GM06990 (cell line): ENCODE measurements around the gene SFTPB.
"Not testable (repeated sequence)": the region's sequence is repeated elsewhere in the genome, so short reads cannot be mapped to it uniquely, and the experiment has no call there.

ENCODE experiments used
- DNase-seq: peaks from one replicate; pipeline ENCODE4 v3.0.0-alpha.2; 2011; ENCODE audit not compliant: insufficient read length; ENCODE audit errors: extremely low read depth
- H3K27me3 ChIP-seq: replicated peaks from 2 replicates; pipeline ENCODE4 v1.6.0; 2011; ENCODE audit warnings: low read length; ENCODE audit not compliant: control insufficient read depth, insufficient read depth
- H3K36me3 ChIP-seq: 2 replicates; pipeline ENCODE4 v1.5.1; 2011; ENCODE audit warnings: low read length; ENCODE audit not compliant: control insufficient read depth, insufficient read depth
- H3K4me3 ChIP-seq: replicated peaks from 2 replicates; pipeline ENCODE4 v1.5.1; 2011; ENCODE audit warnings: low read depth, mild to moderate bottlenecking, control low read depth, low read length
- TF ChIP-seq, protein P1 (sequence below): IDR thresholded peaks from 2 replicates; pipeline ENCODE4 v1.5.1; 2011; ENCODE audit warnings: low read length, control low read depth, mild to moderate bottlenecking, inconsistent platforms; ENCODE audit not compliant: insufficient read depth, poor library complexity, severe bottlenecking

SFTPB gene

DNA sequence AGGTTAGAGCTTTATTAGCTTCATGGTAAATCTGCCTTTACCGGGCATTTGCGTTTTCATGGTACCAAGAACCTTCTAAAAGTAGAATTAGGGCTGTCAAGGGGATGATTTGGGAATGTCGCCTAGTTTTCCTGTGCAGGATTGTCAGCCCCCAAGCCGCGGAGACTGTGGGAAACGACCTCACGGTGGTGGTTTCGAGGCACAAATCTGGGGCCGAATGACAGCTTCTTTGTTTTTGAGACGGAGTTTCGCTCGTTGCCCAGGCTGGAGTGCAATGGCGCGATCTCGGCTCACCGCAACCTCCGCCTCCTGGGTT, 52.6 kb downstream of the SFTPB start:
- no peak for DNase-seq
- TF ChIP-seq, protein P1, sequence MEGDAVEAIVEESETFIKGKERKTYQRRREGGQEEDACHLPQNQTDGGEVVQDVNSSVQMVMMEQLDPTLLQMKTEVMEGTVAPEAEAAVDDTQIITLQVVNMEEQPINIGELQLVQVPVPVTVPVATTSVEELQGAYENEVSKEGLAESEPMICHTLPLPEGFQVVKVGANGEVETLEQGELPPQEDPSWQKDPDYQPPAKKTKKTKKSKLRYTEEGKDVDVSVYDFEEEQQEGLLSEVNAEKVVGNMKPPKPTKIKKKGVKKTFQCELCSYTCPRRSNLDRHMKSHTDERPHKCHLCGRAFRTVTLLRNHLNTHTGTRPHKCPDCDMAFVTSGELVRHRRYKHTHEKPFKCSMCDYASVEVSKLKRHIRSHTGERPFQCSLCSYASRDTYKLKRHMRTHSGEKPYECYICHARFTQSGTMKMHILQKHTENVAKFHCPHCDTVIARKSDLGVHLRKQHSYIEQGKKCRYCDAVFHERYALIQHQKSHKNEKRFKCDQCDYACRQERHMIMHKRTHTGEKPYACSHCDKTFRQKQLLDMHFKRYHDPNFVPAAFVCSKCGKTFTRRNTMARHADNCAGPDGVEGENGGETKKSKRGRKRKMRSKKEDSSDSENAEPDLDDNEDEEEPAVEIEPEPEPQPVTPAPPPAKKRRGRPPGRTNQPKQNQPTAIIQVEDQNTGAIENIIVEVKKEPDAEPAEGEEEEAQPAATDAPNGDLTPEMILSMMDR = no peak
- Histone ChIP-seq H3K4me3 (no peak overlapping the region), H3K27me3 (no peaks in the 10 kb centered on the region), H3K36me3 (no peaks in the 10 kb centered on the region; the same call in 1 of the 2 replicates)

DNA sequence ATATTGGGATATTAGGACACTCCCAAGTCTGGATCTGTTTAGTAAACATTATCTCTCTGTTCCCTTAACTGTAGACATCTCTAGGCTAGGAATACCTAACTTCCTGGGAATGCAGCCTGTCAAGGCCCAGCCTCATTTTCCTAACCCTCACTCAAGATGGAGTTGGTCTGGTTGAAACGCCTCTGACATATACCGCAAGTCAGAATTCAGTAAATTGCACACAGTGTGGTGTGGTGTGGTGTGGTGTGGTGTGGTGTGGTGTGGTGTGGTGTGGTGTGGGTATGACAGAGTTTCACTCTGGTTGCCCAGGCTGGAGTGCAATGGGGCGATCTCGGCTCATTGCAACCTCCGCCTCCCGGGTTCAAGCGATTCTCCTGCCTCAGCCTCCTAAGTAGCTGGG, 53.2 kb downstream of the SFTPB start:
- not testable (repeated sequence) for H3K27me3 ChIP-seq, H3K36me3 ChIP-seq, H3K4me3 ChIP-seq, DNase-seq

DNA sequence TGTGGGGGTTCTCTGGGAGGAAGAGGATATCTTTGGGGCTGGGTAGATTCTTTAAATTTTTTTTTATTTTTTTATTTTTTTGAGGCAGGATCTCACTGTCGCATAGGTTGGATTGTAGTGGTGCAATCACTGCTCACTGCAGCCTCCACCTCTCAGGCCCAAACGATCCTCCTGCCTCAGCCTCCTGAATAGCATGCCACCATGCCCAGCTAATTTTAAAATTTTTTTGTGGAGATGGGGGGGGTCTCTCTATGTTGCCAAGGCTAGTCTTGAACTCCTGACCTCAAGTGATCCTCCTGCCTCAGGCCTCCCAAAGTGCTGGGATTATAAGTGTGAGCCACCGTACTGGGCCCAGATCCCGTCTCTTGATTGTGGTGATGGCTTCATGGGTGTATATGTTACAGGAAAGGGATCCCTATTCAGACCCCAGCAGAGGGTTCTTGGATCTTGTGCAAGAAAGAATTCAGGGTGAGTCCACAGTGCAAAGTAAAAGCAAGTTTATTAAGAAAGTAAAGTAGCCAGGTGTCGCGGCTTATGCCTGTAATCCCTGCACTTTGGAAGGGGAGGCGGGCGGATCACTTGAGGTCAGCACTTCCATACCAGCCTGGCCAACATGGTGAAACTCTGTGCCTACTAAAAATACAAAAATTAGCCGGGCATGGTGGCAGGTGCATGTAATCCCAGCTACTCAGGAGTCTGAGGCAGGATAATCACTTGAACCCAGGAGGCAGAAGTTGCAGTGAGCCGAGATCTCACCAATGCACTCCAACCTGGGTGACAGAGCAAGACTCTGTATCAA, 54.1 kb downstream of the SFTPB start:
- DNase-seq = no peak
- Histone ChIP-seq H3K4me3 (no peak overlapping the region), H3K36me3 (peaks cover 3% of the 10 kb centered on the region; the same call in 1 of the 2 replicates), H3K27me3 (no peaks in the 10 kb centered on the region)
- TF ChIP-seq, protein P1 = no peak

DNA sequence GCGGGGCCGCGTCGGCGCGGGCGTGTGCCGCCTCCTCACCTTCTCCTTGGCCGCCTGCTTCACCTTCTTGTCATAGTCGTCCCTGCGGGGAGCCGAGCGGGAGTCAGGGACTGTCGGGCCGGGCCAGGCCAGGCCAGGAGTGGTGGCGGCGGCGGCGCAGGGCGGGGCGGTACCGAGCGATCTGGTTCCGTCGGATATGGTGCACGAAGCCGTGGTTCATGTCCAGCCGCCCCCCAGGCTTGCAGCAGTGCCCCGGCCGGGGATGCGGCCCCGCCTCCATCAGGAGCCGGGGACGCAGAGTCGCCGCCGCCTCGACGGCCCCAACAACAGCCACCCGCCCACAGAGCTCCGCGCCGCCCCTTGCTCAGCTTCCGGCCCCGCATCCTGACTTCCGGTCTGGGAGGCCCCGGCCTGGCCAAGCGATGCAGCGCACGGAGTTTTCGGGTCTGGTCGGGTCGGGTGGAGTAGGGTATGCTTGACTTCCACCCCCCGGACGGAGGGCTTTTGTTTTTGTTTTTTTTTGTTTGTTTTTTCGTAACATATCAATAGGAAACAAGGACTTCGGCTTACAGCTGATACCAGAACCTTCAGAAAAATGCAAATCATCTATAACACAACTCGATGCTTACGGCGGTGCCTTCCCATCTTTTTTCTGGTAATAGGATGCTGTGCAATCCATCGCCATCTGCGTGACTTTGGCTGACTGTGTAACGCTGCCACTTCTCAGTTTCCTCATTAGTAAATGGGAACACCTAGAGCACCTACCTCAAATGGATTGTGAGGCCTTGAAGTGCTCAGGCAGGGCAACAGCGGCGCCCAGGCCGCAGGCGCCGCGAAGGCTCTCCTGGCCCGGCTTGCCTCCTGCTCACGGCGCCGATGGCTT, 56.1 kb downstream of the SFTPB start, which contains the start of gene C2orf68:
Gene C2orf68, minus strand, starts transcription at position 362 of the 883 bp plus-strand sequence. Its CDS starts 82 bp downstream, at position 280.
- Histone ChIP-seq H3K27me3 (no peaks in the 10 kb centered on the region), H3K4me3 (peak within 1 kb of the TSS; percentile 89), H3K36me3 (peaks cover 5% of the 10 kb centered on the region)
- TF ChIP-seq, protein P1 = no peak
- DNase-seq = peak; percentile 91

DNA sequence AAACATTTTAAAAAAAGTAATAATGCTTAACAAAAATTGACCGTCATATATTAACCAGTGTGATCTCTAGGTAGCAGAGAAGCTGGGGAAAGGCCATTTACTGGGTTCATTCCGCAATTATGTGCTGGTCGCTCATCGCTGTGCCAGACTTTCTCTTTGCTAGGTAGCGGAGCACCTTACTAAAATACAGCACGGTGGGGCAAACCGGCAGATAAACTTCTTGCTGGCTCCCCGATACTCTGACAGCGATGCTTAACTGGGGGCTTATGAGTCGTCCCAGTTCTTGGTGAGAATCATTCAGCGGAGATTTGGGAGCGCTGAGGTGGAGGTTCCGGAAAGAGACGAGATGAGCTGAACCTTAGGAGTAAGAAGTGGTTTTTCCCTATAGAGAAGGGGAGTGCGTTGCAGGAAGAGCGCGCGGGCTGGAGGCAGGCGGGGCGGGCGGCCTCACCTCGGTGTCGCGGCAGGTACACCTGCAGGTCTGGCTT, 56.7 kb downstream of the SFTPB start:
- DNase-seq = no peak
- Histone ChIP-seq H3K36me3 (peaks cover 5% of the 10 kb centered on the region), H3K4me3 (peak overlapping the region; percentile 89), H3K27me3 (no peaks in the 10 kb centered on the region)
- TF ChIP-seq, protein P1 = no peak
